Adrenal gland (tissue), 5 donors: ENCODE measurements around the gene HPS1.

ENCODE experiments used
- CTCF ChIP-seq, 6 experiments: fragments of 450-650 bp in 4 of 6; fragments of 200-600 bp in 2 of 6; sonication (generic) in 1 of 6; IDR thresholded peaks; 1 replicate in 5 of 6; 2 replicates in 1 of 6; pipeline versions ENCODE4 v1.5.1 to v1.8.0; 2016 to 2021; ENCODE audit warnings: antibody characterized with exemption in 6 of 6, mild to moderate bottlenecking in 2 of 6, moderate library complexity in 1 of 6
- POLR2A ChIP-seq, 2 donors: fragments of 450-650 bp; IDR thresholded peaks; one replicate each; pipeline ENCODE4 v1.6.1; 2017; ENCODE audit warnings: antibody characterized with exemption in 2 of 2, mild to moderate bottlenecking in 2 of 2, moderate library complexity in 1 of 2
- donor health status: DM: no; HTN: no; CAD: no.

- TF ChIP-seq CTCF (IDR thresholded peaks at IDR 0.05) = no peak
- no peak for TF ChIP-seq POLR2A (IDR thresholded peaks at IDR 0.05)
Measured at GRCh38 chr10:98394851-98395440, 51.8 kb downstream of the HPS1 start.
